OCI-LY1 (cell line): ENCODE results near the gene LAYN.

ENCODE experiments used
- H2AFZ ChIP-seq: fragments of 200-600 bp; sonication (generic), shearing (Covaris generic); 2 replicates; pipeline ENCODE4 v1.6.0; 2014; ENCODE audit warnings: antibody characterized with exemption, mild to moderate bottlenecking, low read length
- H3F3A ChIP-seq: fragments of 200-600 bp; sonication (generic), shearing (Covaris generic); 2 replicates; pipeline ENCODE4 v1.6.0; 2014; ENCODE audit warnings: mild to moderate bottlenecking, antibody characterized with exemption, low read length, moderate library complexity; ENCODE audit not compliant: insufficient read depth
- H3K27ac ChIP-seq: fragments of 200-600 bp; sonication (generic); 2 replicates; pipeline ENCODE4 v1.5.1; 2014; ENCODE audit warnings: low read length, mixed run types, mild to moderate bottlenecking, low read depth; ENCODE audit not compliant: poor library complexity, severe bottlenecking
- H3K27me3 ChIP-seq: fragments of 200-600 bp; sonication (generic); 2 replicates; pipeline ENCODE4 v1.6.0; 2014; ENCODE audit warnings: antibody characterized with exemption, mild to moderate bottlenecking, low read length, moderate library complexity; ENCODE audit not compliant: insufficient read depth
- H3K36me3 ChIP-seq: fragments of 200-600 bp; sonication (generic); 2 replicates; pipeline ENCODE4 v1.6.1; 2014; ENCODE audit warnings: mild to moderate bottlenecking, antibody characterized with exemption, low read length, moderate library complexity, mixed read lengths; ENCODE audit not compliant: insufficient read depth
- H3K4me1 ChIP-seq: fragments of 200-600 bp; sonication (generic); 2 replicates; pipeline ENCODE4 v1.5.1; 2014; ENCODE audit warnings: mild to moderate bottlenecking, low read length, moderate library complexity; ENCODE audit not compliant: insufficient read depth, severe bottlenecking
- H3K4me2 ChIP-seq: fragments of 200-600 bp; sonication (generic), shearing (Covaris generic); 2 replicates; pipeline ENCODE4 v1.6.1; 2014; ENCODE audit warnings: low read length
- H3K4me3 ChIP-seq: fragments of 200-600 bp; sonication (generic); 2 replicates; pipeline ENCODE4 v1.5.1; 2014; ENCODE audit warnings: low read length, low read depth, mild to moderate bottlenecking, mixed read lengths; ENCODE audit not compliant: poor library complexity, severe bottlenecking
- H3K79me2 ChIP-seq: fragments of 200-600 bp; shearing (Covaris generic); 2 replicates; pipeline ENCODE4 v1.6.1; 2016; ENCODE audit warnings: mixed run types, low read length, mixed read lengths; ENCODE audit not compliant: insufficient read depth
- H3K9ac ChIP-seq: fragments of 200-600 bp; sonication (generic), shearing (Covaris generic); 2 replicates; pipeline ENCODE4 v1.6.1; 2014; ENCODE audit warnings: mild to moderate bottlenecking, low read length, mixed read lengths
- H3K9me2 ChIP-seq: fragments of 200-600 bp; sonication (generic), shearing (Covaris generic); 2 replicates; pipeline ENCODE4 v1.6.1; 2014; ENCODE audit warnings: low read depth, mild to moderate bottlenecking, low read length, mixed read lengths
- H3K9me3 ChIP-seq: fragments of 200-600 bp; shearing (Covaris generic); 2 replicates; pipeline ENCODE4 v1.6.1; 2014; ENCODE audit warnings: low read length, mixed read lengths
- H4K20me1 ChIP-seq: fragments of 200-600 bp; sonication (generic), shearing (Covaris generic); 2 replicates; pipeline ENCODE4 v1.6.0; 2016; ENCODE audit warnings: mild to moderate bottlenecking, low read length; ENCODE audit not compliant: insufficient read depth
- CTCF ChIP-seq: fragments of 200-600 bp; sonication (generic), shearing (Covaris generic); IDR thresholded peaks from 2 replicates; pipeline ENCODE4 v1.5.1; 2017; ENCODE audit warnings: mild to moderate bottlenecking, antibody characterized with exemption, low read length, moderate library complexity, mixed read lengths
- EZH2 ChIP-seq: fragments of 200-600 bp; sonication (generic), shearing (Covaris generic); IDR thresholded peaks from 2 replicates; pipeline ENCODE4 v1.8.0; 2017; ENCODE audit warnings: borderline replicate concordance, mixed run types, mild to moderate bottlenecking, antibody characterized with exemption, low read length, moderate library complexity, mixed read lengths

Gene LAYN

GRCh38 chr11:111535281-111535680, 5.2 kb upstream of the LAYN start:
- no peak overlapping the region for H3K4me3 ChIP-seq
- no peaks in the 10 kb centered on the region for H4K20me1 ChIP-seq
- H3K79me2 ChIP-seq, result no peaks in the 10 kb centered on the region
- H3K4me2 ChIP-seq, result no peak overlapping the region
- H2AFZ ChIP-seq, result no peak overlapping the region
- no peaks in the 10 kb centered on the region for H3K9me2 ChIP-seq
- TF ChIP-seq EZH2 (no peak), CTCF (no peak)
- no peaks in the 10 kb centered on the region for H3K4me1 ChIP-seq
- H3K27ac ChIP-seq, result no peak overlapping the region
- H3K9ac ChIP-seq, result no peak overlapping the region
- no peaks in the 10 kb centered on the region for H3F3A ChIP-seq
- no peaks in the 10 kb centered on the region for H3K36me3 ChIP-seq
- H3K9me3 ChIP-seq, result 0 out of 2 replicates have a peak, but pooled peaks cover 3% of the 10 kb centered on the region
- peaks cover 23% of the 10 kb centered on the region; the same call in 1 of the 2 replicates for H3K27me3 ChIP-seq

GRCh38 chr11:111537336-111537860, 3.1 kb upstream of the LAYN start:
- Histone ChIP-seq H3K36me3 (no peaks in the 10 kb centered on the region), H4K20me1 (no peaks in the 10 kb centered on the region), H2AFZ (no peak overlapping the region), H3K9me3 (0 out of 2 replicates have a peak, but pooled peaks cover 3% of the 10 kb centered on the region), H3F3A (no peaks in the 10 kb centered on the region), H3K79me2 (no peaks in the 10 kb centered on the region), H3K27ac (no peak overlapping the region), H3K4me3 (no peak overlapping the region), H3K27me3 (peaks cover 29% of the 10 kb centered on the region; the same call in 1 of the 2 replicates), H3K9ac (no peak overlapping the region), H3K4me2 (no peak overlapping the region), H3K9me2 (no peaks in the 10 kb centered on the region), H3K4me1 (no peaks in the 10 kb centered on the region)
- TF ChIP-seq EZH2 (no peak), CTCF (no peak)

DNA sequence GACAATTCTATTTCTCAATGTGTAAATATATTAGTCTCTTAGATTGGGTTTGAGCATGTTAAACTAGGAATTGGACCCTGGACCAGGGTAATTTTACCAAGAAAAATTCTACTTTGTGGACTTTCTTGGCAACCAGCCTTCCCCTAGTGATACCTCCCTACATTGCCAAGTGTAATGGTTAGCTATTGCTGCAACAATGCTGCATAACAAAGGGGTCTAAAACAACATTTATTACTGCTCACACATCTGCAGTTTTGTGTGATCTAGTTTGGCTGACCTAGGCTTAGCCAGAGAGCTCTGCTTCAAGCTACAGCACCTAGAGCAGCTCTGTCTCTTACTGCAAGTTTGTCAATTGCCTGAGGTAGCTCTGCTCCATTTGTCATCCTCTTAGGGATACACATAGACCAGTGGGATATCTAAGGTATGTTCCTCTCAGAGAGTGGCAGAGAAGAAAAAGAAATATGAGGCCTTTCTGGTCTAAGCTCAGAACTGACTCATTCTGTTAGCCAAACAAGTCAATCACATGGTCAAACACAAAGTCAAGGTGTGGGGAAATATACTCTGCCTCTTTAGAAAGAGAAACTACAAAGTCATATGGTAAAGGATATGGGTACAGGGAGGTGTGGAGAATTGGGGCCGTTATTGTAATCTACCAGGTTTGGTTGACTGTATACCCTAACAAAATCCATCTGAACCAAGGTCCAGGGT, 2.0 kb upstream of the LAYN start:
- H3F3A ChIP-seq, result no peaks in the 10 kb centered on the region
- no peak overlapping the region for H3K4me2 ChIP-seq
- 0 out of 2 replicates have a peak, but pooled peaks cover 3% of the 10 kb centered on the region for H3K9me3 ChIP-seq
- H3K4me3 ChIP-seq, result no peak overlapping the region
- no peak overlapping the region for H3K27ac ChIP-seq
- no peak overlapping the region for H3K9ac ChIP-seq
- H3K27me3 ChIP-seq, result peaks cover 29% of the 10 kb centered on the region
- H3K79me2 ChIP-seq, result no peaks in the 10 kb centered on the region
- H3K36me3 ChIP-seq, result no peaks in the 10 kb centered on the region
- no peaks in the 10 kb centered on the region for H4K20me1 ChIP-seq
- no peaks in the 10 kb centered on the region for H3K4me1 ChIP-seq
- H3K9me2 ChIP-seq, result no peaks in the 10 kb centered on the region
- TF ChIP-seq CTCF (no peak), EZH2 (no peak)
- H2AFZ ChIP-seq, result no peak overlapping the region
